GM19463 (cell line): ENCODE data around the gene MPP7.

Experiments used
- ATAC-seq: cut with Tn5 transposase; IDR thresholded peaks from one replicate; pipeline ENCODE4 v1.9.1; 2021; ENCODE audit warnings: mild to moderate bottlenecking, moderate library complexity; ENCODE audit not compliant: unreplicated experiment

MPP7 gene

GRCh38 chr10:28273343-28273742, 29.5 kb downstream of the MPP7 start:
- ATAC-seq, result no peak

- no peak for ATAC-seq
Observed at GRCh38 chr10:28269842-28270456, 32.9 kb downstream of the MPP7 start.

GRCh38 chr10:28266449-28267224, 36.2 kb downstream of the MPP7 start:
- ATAC-seq, result no peak

GRCh38 chr10:28263136-28263857, 39.6 kb downstream of the MPP7 start:
- no peak for ATAC-seq

GRCh38 chr10:28256776-28257175, 46.1 kb downstream of the MPP7 start:
- ATAC-seq, result no peak

- ATAC-seq, result no peak
Observed at GRCh38 chr10:28254290-28254985, 48.4 kb downstream of the MPP7 start.

GRCh38 chr10:28253169-28253785, 49.6 kb downstream of the MPP7 start:
- no peak for ATAC-seq
